ENCODE measurements around the gene TNFRSF1B.
A peak's percentile ranks its signal among the peaks of the same experiment; 100 is the strongest.

TNFRSF1B gene

DNA sequence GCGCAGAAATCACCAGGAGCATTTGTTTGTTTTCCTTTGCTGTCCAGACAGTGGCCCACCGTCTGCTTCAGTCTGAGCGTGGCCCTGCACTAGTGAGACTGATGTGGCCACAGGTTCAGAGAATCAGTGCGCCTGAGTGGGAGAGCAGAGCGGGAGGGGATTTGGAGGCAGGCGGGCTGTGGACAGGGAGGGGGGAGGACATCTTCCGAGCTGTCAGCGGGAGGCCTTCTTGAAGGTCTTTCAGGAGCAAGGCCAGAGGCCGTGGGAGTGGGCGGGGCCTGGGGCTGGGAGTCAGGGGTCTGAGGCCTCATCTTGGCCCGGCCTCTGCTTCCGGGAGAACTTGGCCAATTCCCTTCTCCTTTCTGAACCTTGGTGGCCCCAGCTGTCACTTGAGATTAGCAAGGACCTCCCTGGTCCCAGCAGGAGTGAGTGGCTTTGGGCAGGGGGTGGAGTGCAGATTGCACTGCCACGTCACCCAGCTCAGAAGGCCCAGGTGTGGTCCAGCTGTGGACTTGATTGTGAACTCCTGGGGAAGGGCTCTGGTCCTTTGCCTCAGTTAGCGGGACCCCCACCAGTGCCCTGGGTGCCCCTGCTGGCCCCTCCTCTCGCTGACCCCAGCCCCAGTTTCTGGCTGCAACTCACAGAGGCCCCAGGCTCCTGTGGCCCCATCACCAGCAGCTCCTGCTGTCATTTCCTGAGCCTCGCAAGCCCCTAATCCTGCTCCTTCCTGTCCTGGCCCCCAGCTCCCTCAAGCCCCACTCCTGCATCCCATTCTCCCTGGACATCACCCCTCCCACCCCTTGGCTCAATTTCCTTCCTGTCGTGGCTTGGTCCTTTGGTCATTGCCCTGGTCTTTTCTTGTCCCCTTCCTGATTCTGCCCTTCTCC, 8.4 kb downstream of the TNFRSF1B start:
- DNase-seq (ENCODE audit: low read depth in 2 of 2, low spot score in 1 of 2) = no peak

DNA sequence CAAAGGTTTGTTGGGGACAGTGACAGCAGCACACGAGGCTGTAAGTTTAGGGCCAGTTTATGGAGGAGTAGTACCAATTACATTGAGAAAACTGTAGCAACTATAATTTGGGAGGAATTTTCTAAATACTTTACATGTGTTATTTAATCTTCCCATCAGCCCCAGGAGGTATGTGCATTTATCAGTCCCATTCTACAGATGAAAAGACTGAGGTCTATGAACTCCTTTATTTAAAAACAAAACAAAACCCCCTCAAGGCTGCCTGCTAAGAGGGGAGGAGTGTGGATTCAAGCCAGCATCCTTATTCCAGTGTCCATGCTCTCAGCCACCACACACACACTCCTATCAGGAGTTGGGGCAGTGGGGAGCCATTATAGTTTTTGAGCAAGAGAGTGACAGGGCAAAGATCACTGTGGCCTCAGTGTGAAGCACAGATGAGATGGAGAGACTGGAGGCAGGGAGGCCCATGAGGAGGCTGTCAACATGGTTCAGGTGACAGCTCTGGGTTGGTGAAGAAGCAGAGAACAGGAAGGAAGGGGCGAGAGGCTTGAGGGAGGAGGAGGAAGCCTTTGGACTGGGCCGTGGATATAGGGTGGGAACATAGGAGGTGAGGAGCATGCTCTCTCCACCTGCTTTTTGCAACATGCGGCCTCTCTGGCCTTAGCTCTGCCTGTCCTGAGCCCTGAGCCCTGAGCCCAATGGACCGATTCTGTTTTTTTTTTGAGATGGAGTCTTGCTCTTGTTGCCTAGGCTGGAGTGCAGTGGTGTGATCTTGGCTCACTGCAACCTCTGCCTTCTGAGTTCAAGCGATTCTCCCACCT, 9.7 kb downstream of the TNFRSF1B start:
- DNase-seq (ENCODE audit: low read depth in 2 of 2, low spot score in 1 of 2) = no peak

DNA sequence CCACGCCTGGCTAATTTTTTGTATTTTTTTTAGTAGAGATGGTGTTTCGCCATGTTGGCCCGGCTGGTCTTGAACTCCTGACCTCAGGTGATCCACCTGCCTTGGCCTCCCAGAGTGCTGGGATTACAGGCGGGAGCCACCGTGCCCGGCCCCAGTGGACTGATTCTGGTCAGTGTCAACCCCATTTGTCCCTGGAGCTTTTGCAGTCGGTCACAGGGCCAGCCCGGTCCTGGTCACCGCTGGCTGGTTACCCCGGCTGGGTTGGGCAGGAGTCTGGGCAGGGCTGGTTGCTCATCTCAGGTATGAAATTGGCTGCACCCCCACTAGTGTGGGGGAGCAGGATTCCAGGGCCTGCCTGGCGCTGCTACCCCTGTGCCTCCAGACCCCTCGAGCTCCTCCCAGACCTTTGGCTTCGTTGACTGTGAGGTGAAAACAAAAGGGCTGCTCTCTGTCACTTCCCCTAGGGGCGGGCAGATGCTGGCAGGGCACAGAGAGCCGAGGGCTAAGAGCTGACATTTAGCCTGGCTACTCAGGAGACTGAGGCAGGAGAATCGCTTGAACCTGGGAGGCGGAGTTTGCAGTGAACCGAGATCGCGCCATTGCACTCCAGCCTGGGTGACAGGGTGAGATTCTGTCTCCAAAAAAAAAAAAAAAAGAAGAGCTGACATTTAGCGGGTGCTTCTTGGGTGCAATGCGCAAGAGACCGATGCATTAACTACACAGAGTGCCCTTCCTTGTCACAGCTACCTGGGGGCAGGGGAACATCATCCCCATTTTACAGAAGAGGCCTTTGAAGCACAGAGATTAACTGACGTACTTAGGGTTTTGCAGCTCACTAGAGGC, 10.6 kb downstream of the TNFRSF1B start:
- DNase-seq (ENCODE audit: low read depth in 2 of 2, low spot score in 1 of 2) = no peak

DNA sequence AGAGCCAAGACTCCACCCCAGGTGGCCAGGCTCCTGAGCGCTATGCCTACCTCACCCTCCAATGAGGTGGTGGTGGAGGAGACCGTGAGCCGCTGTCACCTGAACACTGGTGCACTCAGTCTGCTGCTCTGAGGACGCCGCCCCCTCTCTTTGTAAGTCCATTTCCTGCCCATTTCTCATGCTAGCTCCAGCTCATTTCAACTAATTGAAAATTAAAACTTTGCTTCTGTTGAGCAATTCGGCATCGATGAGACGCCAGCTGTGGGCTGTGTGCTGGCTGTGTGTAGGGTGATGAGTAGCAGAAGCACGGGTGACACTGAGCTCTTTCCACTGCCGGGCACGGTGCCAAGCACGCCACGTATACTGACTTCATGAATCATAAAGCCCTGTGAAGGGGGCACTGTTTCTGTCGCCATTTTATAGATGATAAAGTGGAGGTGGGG, 11.2 kb downstream of the TNFRSF1B start:
- peak; percentile 94 to 97 for DNase-seq (ENCODE audit: low read depth in 2 of 2, low spot score in 1 of 2)

DNA sequence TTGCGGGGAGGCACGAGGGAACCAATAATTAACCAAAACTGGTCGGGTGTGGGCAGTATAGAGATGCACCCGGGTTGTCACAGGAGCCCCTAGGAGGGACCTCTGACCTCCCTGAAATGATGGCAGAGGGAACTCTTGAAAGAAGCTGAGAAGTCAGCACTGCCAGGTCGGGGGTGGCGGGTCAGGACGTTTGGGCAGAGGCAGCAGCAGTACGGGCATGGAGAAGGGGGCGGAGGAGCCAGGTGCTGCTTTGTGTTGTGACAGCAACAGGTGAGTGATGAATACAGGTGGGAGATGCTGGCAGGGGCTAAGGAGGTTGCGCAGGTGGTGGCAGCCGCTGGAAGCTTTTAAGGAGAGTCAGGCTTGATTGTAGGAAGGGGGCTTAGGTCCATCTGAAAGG, 11.7 kb downstream of the TNFRSF1B start:
- DNase-seq (ENCODE audit: low read depth in 2 of 2, low spot score in 1 of 2) = no peak

DNA sequence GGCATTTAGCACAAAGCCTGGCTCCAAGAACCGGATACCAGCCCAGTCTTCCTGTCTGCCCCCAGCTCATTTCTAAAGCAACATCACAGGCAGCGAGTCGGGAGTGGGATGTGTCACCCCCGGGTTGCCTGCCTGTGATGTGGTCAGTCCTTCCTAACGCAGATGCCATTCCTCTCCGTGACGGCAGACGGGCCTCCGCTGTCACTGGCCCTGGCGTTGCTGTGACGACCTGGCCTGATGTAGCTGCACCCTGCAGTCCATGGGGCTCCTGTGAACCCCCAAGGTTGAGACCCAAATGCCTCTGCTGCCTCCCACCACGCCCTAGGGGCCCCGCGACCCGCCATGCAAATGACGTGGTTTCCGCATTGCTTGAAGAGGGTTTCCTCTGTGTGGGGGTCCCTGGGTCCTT, 12.3 kb downstream of the TNFRSF1B start:
- DNase-seq (ENCODE audit: low read depth in 2 of 2, low spot score in 1 of 2) = peak; percentile 60 to 72

DNA sequence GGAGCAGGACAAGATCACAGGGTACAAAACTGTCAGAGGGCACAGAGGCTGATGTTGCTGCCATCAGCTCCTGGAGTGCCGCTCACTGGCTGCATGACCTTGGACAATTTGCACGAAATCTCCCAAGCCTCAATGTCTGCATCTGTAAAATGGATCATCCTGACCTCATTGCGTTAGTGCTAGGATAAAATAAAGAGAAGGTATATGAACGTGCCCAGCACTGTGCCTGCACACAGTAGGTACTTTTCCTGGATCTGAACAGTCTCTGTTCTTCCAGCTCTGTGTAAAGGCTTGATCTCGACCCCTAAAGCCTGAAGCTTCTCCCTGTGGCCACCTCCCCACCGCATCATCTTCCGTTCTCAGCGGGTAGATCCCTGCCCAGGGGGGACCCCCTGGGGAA, 12.9 kb downstream of the TNFRSF1B start:
- no peak for DNase-seq (ENCODE audit: low read depth in 2 of 2, low spot score in 1 of 2)

DNA sequence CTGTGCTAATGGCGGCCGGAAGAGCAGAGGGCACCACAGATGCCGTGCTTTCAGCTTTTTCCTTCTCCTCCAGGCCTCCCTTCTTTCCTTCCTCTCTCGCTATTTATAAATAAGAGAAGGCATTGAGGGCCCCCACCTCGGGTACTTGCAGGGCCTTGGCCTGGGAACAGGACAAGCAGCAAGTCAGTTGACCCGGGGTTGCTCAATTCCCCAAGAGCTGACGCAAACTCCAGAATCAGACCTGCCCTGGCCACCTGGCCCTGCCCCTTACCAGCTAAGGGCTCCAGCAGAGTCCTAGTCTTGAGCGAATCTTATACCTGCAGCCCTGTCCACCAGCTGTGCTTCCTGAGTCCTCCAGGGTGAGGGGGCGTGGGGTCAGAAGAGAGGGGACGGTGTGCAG, 13.5 kb downstream of the TNFRSF1B start:
- no peak for DNase-seq (ENCODE audit: low read depth in 2 of 2, low spot score in 1 of 2)

DNA sequence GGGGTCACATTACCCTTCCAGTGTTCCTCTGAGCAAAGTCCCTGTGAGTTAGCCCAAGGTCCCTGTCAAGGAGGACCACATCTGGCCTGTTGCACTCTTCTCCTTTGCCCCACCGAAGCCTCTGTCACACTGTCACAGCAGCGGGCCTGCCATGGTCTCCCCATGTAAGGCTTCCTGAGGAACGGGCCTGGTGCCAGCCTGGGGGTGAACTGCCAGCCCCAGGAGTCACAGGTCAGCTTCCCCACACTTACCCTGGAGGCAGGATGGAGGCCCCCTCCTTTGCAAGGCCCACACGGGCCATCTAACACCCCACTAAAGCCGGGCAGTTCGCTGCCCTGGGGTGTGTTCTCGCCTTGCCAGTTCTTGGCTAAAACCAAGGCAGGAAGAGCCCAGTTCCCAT, 14.1 kb downstream of the TNFRSF1B start:
- DNase-seq (ENCODE audit: low read depth in 2 of 2, low spot score in 1 of 2) = no peak

DNA sequence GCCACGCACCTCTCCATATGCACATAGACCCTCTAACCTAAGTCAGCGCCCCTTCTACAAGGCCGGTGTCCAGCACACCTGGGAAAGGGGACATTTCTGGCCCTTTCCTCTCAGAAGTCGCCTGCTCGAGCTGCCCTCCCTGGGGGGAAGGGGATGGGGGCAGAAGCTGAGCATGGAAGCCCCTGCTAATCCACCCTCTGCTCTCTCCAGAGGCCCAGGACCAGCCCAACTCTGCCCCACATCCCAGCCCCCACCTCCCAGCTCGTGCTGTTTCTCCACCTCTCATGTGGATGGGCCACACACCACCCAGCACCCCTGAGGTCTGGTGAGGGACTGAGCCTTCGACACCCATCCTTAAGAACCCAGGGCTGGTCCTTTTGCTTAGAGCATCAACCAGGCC, 14.8 kb downstream of the TNFRSF1B start:
- DNase-seq (ENCODE audit: low read depth in 2 of 2, low spot score in 1 of 2) = no peak

DNA sequence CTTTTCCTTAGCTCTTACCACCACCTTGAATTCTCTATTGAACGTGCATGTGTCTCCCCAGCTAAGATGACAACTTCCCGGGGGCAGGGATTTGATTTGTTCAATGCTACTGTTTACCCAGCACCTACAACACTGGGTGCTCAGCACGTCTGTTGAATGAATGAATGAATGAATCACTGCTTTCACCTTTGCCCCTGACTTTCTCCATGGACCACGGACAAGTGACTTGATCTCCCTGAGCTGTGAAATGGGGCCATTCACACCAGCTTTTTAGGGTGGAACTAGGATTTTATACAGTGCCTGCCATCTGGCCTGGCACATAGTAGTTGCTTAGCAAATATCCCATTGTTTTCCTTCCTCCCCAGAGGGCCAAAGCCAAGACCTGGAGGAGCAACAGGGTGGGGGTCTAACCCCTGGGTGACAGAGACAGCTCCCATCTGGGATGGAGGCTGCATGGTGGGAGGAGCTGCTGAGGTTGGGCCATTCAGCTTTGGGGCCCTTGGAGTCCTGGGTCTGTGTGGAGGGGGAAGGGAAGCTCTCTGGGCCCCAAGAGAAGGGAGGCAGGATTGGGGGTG, 15.7 kb downstream of the TNFRSF1B start:
- DNase-seq (ENCODE audit: low read depth in 2 of 2, low spot score in 1 of 2) = no peak

DNA sequence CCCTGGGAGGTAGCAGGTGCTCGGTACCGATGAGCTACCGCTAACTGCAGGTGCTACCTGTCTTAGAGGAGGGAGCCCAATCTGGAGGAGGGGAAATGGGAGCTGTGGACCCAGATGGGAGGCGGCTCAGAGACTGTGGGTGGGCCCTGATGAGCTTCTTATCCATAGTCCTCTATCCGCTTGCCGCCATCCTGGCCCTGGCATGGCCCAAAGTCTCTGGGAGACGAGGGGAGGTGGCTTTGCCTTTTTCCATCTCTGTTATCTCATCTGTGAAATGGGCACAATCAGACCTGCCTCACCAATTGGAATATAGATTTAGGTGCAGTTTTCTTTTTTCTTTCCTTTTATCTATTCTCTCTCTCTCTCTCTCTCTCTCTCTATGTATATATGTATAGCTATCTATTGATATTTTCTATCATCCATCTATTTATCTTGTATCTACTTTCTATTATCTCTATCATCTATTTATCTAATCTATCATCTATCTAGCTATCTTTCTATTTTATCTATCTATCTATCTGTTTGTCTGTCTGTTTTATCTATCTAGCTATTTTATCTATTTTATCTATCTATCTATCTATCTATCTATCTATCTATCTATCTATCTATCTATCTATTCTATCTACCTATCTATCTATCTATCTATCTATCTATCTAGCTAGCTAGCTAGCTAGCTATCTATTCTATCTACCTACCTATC, 16.5 kb downstream of the TNFRSF1B start:
- no peak for DNase-seq (ENCODE audit: low read depth in 2 of 2, low spot score in 1 of 2)

DNA sequence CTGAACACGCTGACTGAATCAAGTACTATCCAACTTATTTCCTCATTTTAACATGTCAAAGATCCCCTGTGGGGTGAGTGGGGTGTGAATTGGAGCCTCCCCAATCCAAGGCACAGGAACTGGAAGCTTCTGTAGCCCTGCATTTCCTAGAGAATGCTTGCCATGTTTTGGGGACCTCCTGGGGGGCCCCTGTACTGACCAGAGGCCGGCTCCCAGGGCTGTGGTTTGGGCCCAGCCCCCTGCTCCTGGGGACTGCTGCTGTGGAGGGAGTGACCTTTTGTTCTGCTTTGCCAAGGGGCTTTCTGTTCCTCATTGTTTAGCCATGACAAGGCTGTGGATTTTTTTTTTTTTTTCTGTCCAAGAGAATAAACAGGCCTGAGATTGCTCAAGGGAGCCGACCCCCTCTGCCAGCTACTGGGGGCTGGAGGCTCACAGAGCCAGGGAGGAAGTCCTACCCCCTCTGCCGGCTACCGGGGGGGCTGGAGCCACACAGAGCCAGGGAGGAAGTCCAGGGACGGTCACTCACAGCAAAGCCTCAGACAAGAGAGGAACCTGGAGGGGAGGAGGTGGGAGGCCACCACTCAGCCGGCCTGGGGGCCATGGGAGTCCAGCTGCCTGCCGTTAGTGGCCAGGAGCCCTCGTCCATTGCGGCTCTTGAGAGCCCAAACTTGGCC, 17.4 kb downstream of the TNFRSF1B start:
- DNase-seq (ENCODE audit: low read depth in 2 of 2, low spot score in 1 of 2) = no peak

DNA sequence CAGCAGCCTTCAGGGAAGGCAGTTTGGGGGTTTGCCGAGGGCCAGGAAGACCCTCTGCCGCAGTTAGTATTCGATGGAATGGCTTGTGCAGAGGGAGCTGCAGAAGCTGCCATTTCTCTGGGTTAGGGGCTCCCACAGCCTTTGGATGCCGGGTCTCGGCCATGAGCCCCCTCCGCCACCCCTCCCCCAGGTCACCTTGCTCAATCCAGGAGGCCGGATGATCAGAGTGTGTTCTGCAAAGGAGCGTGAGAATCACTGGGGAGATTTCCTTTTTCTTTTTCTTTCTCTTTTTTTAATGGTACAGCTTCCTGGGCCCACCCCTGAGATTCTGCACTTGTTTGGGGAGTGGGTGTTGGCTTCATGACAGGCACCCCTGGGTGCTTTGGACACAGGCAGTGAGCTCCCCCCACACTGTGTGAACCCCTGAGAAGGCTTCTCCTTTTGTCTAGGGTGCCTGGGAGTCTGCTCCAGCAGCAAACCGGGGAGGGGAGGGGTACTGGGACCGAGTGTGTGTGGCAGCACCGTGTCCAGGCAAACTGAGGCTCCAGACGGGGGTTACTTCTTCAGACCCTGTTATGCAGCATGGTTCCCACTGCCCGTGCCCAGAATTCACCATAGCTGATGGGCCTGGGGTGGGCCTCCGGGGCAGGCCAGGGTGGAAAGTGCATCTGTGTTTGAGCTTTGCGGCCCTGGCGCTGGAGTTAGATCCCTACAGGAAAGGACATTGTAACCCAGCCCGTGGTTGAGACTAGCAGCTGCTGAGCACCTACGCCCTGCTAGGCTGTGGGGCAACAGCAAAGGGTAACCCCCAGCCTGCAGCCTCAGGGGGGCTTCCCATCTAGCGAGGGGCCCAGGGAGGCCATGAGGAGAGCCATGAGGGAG, 18.5 kb downstream of the TNFRSF1B start:
- no peak for DNase-seq (ENCODE audit: low read depth in 2 of 2, low spot score in 1 of 2)

DNA sequence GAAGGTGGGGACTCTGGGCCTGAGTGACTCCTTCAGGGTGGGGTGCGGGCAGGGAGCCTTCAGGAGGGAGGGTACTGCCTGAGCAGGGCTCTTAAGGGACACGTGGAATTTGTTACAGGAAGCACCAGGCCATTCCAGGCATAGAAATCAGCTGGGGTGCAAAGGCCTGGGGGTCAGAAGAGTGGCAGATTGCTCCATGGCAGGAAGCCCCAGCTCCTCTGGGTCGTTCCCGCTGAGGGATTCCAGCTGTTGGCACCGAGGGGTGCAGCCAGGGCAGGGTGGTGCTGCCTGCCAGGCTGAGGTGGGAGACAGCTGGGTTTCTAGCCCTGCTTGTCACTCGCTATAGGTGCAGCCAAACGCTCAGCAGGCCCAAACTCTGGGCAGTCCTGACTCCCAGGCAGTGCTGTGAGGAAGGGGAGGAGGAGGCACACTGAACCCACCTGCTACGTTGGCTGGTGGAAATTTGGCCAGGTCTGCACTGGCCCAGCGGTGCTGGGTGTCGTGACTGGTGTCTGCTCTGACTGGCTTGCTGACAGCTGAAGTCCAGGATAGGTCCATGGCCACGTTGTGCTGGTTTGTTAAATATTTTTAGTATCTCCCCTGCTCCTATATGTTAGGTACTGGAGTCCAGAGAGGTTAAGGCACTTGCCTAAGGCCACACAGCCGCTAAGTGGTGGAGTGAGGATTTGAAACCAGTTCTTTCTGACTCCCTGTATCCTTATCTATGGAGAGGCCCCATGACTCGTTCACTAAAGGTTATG, 19.3 kb downstream of the TNFRSF1B start:
- DNase-seq (ENCODE audit: low read depth in 2 of 2, low spot score in 1 of 2) = no peak

DNA sequence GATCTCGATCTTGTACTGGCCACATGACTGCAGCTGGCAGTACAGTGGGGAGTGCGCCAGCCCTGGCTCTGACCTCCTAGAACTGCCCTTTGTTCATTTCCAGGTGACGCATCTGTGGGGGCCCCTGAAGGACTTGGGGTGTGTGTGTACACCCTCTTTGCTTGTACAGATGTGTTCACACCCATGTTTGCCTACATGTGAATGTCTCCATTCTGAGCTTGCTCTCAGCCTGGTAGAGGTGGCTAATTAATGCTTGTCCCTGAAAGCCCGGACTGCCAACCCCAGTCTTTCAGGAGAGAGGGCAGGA, 19.8 kb downstream of the TNFRSF1B start:
- DNase-seq (ENCODE audit: low read depth in 2 of 2, low spot score in 1 of 2) = no peak

DNA sequence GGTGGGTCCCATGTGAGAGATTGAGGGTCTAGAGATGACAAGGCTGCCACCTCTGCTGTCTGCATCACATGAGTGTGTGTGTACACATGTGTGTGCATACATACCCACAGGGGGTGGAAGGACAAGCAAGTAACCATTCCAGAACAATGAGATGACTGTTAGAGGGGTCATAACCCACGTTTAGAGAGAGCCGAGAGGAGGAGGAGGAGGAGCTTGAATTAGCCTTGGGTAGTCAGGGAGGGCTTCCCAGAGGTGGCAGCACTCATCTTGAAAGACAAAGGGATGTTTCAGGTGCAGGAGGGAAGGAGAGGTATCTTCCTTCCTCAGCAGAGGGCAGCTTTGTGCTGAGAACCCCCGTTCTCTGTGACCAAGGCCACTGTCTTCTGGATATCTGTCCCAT, 21.3 kb downstream of the TNFRSF1B start:
- DNase-seq (ENCODE audit: low read depth in 2 of 2, low spot score in 1 of 2) = no peak

DNA sequence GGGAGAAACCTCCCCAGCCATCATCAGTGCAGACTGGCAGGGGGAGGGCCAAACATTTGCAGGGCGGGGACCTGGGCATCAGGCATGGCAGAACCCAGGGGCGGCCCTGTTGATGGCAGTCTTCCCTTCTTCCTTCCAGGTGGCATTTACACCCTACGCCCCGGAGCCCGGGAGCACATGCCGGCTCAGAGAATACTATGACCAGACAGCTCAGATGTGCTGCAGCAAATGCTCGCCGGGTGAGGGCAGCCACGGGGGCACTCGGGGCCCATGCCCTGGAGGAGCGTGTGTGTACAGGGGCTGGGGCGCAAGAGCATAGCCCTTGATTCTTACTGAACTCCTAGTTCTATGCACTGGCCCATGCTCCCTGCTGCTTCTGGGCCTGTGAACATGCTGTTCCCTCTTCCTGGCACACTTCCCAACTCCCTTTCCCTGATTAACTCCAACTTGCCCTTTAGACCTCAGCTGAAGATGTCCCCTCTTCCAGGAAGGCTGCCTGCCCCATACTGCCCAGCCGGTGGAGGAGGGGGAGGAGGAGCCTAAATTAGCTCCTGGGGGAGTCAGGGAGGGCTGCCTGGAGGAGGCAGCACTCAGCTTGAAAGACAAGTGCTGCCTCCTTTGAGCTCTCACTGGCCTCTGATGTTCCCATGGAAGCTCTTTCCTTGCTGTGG, 22.0 kb downstream of the TNFRSF1B start:
- DNase-seq (ENCODE audit: low read depth in 2 of 2, low spot score in 1 of 2) = no peak

Data from stimulated activated CD8-positive, alpha-beta memory T cell treated with anti-CD3 and anti-CD28 coated beads, Interleukin-4, amount 100 ng/mL, for 1 hour (primary cell).